A549 (cell line): ENCODE data around the gene BFSP1. TPM values are rescaled to one million over a fixed set of nuclear protein-coding genes. Genes with fewer than 3 reads are reported as not detected.

ENCODE experiments used
- ATAC-seq, 2 experiments: fragments of 200-7000 bp in 1 of 2; fragments of >200 bp in 1 of 2; cut with Nextera tagmentation in 1 of 2; cut with Tn5 transposase in 1 of 2; 3 replicates each; pipeline versions ENCODE4 v1.8.0 to v1.9.1; 2018 to 2020; ENCODE audit warnings: mild to moderate bottlenecking in 1 of 2, moderate library complexity in 1 of 2
- CTCF ChIA-PET: fragments of 300-600 bp; sonication (Branson Sonifier 250); formaldehyde crosslinking; extraction: SDS; loops from one replicate; lab custom pipeline; 2021; ENCODE audit warnings: antibody characterized with exemption, inconsistent platforms; lab: Yijun Ruan, JAX
- POLR2A ChIA-PET: fragments of 350-600 bp; formaldehyde crosslinking; extraction: SDS; loops from one replicate; lab custom pipeline; 2021; ENCODE audit warnings: antibody characterized with exemption, inconsistent platforms; lab: Yijun Ruan, JAX
- DNase-seq, 2 experiments: peaks; one replicate each; pipeline versions ENCODE4 v3.0.0 to v3.0.0-alpha.2; 2011 to 2016; ENCODE audit warnings: low read depth in 1 of 2, low spot score in 1 of 2
- FAIRE-seq: peaks from 2 replicates; lab custom pipeline; 2011; peaks lifted over from hg19 to GRCh38; lab: Jason Lieb, UNC
- H3K27ac ChIP-seq, 2 experiments: fragments of >200 bp; sonication (Bioruptor Twin); formaldehyde crosslinking; 3 replicates each; pipeline ENCODE4 v1.5.1; 2016 to 2017
- H3K4me1 ChIP-seq: fragments of >200 bp; sonication (Bioruptor Twin); formaldehyde crosslinking; 3 replicates; pipeline ENCODE4 v1.6.1; 2016
- H3K4me2 ChIP-seq: fragments of >200 bp; sonication (Bioruptor Twin); formaldehyde crosslinking; 3 replicates; pipeline ENCODE4 v1.6.1; 2016
- H3K4me3 ChIP-seq: fragments of >200 bp; sonication (Bioruptor Twin); formaldehyde crosslinking; 3 replicates; pipeline ENCODE4 v1.5.1; 2016
- H3K9me3 ChIP-seq: fragments of >200 bp; sonication (Bioruptor Twin); formaldehyde crosslinking; 3 replicates; pipeline ENCODE4 v1.6.1; 2016
- CEBPB ChIP-seq, 2 experiments: fragments of >200 bp in 1 of 2; sonication (Bioruptor Twin) in 1 of 2; formaldehyde crosslinking in 1 of 2; IDR thresholded peaks; 2 replicates each; pipeline ENCODE4 v1.6.1; 2012 to 2016
- EP300 ChIP-seq, 2 experiments: fragments of >200 bp; sonication (Bioruptor Twin); formaldehyde crosslinking; IDR thresholded peaks; 2 replicates in 1 of 2; 3 replicates in 1 of 2; pipeline ENCODE4 v1.6.1; 2016 to 2017
- ESRRA ChIP-seq: fragments of 150-350 bp; IDR thresholded peaks from 2 replicates; pipeline ENCODE4 v1.6.1; 2014; ENCODE audit warnings: mild to moderate bottlenecking, low read length, borderline replicate concordance
- HOXA7 ChIP-seq: fragments of 250-450 bp; sonication (Bioruptor Pico); IDR thresholded peaks from 2 replicates; pipeline ENCODE4 v1.5.0; 2020; ENCODE audit warnings: mild to moderate bottlenecking, moderate library complexity
- HOXB5 ChIP-seq: fragments of 250-450 bp; sonication (Bioruptor Pico); IDR thresholded peaks from 2 replicates; pipeline ENCODE4 v1.5.0; 2020; ENCODE audit warnings: mild to moderate bottlenecking, moderate library complexity
- MAFK ChIP-seq: fragments of 450-650 bp; IDR thresholded peaks from 2 replicates; pipeline ENCODE4 v1.6.1; 2014; ENCODE audit not compliant: partially characterized antibody
- NPAS2 ChIP-seq: fragments of 250-450 bp; sonication (Bioruptor Pico); IDR thresholded peaks from 2 replicates; pipeline ENCODE4 v1.8.0; 2022; ENCODE audit warnings: mild to moderate bottlenecking, moderate library complexity, borderline replicate concordance
- PHF8 ChIP-seq: fragments of 200-600 bp; sonication (generic); IDR thresholded peaks from 2 replicates; pipeline ENCODE4 v1.6.1; 2016; ENCODE audit warnings: low read depth, mild to moderate bottlenecking, antibody characterized with exemption, moderate library complexity, borderline replicate concordance
- POLR2AphosphoS2 ChIP-seq: conservative IDR thresholded peaks from 2 replicates; pipeline ENCODE4 v1.6.1; 2012; ENCODE audit warnings: low read length, improper control_type of control experiment, inconsistent platforms
- RAD21 ChIP-seq, 2 experiments: fragments of >200 bp in 1 of 2; sonication (Bioruptor Twin) in 1 of 2; formaldehyde crosslinking in 1 of 2; IDR thresholded peaks in 1 of 2; conservative IDR thresholded peaks in 1 of 2; 2 replicates in 1 of 2; 3 replicates in 1 of 2; pipeline ENCODE4 v1.6.1; 2012 to 2018; ENCODE audit warnings: inconsistent platforms in 1 of 2
- RFX5 ChIP-seq: fragments of 450-650 bp; IDR thresholded peaks from 2 replicates; pipeline ENCODE4 v1.7.1; 2014; ENCODE audit warnings: antibody characterized with exemption, mild to moderate bottlenecking, moderate library complexity
- SREBF2 ChIP-seq: fragments of 450-650 bp; IDR thresholded peaks from 2 replicates; pipeline ENCODE4 v1.6.1; 2014; ENCODE audit warnings: mild to moderate bottlenecking, moderate library complexity
- ZFP36 ChIP-seq: fragments of 450-650 bp; IDR thresholded peaks from 2 replicates; pipeline ENCODE4 v1.6.1; 2014; ENCODE audit warnings: borderline replicate concordance; ENCODE audit not compliant: partially characterized antibody
- ZNF302 ChIP-seq: fragments of 250-450 bp; sonication (Bioruptor Pico); IDR thresholded peaks from 2 replicates; pipeline ENCODE4 v1.9.0; 2021; ENCODE audit warnings: inconsistent platforms, mild to moderate bottlenecking, moderate library complexity
- WGBS: methylation state at CpG from one replicate; pipeline ENCODE4 v1.1.6; 2017; ENCODE audit errors: missing lambda C conversion rate; 5-methylcytosine and 5-hydroxymethylcytosine counted together
- polyA plus RNA-seq, 4 experiments: library from polyadenylated mRNA; depleted of rRNA in 3 of 4; stranded (reverse); fragments of >200 nt; fragmentation: RNase III in 1 of 4; extraction: RNeasy Plus Mini Kit Qiagen cat#74134 plus additional on column Dnase treatment in 1 of 4; gene quantifications; 2 replicates in 3 of 4; 3 replicates in 1 of 4; pipeline ENCODE4 v1.2.3, GENCODE V29; 2011 to 2017
- TF ChIP-seq, protein P1 (sequence below): fragments of >200 bp; sonication (Bioruptor Twin); formaldehyde crosslinking; IDR thresholded peaks from 3 replicates; pipeline ENCODE4 v1.6.1; 2016
- TF ChIP-seq, protein P2 (sequence below): fragments of 150-350 bp; IDR thresholded peaks from 2 replicates; pipeline ENCODE4 v1.6.1; 2014; ENCODE audit warnings: low read depth, mild to moderate bottlenecking, low read length
- TF ChIP-seq, protein P3 (sequence below): IDR thresholded peaks from 2 replicates; pipeline ENCODE4 v1.6.1; 2012
- TF ChIP-seq, protein P4 (sequence below): fragments of 200-600 bp; sonication (generic); IDR thresholded peaks from 2 replicates; pipeline ENCODE4 v1.6.1; 2016; ENCODE audit warnings: antibody characterized with exemption, mild to moderate bottlenecking, moderate library complexity
- TF ChIP-seq, protein P5 (sequence below): IDR thresholded peaks from 2 replicates; pipeline ENCODE4 v1.6.1; 2012
- TF ChIP-seq, protein P6 (sequence below): fragments of 250-450 bp; sonication (Bioruptor Pico); IDR thresholded peaks from 2 replicates; pipeline ENCODE4 v1.5.0; 2020; ENCODE audit warnings: low read depth, mild to moderate bottlenecking, moderate library complexity

The BFSP1 gene
- polyA plus RNA-seq, 2 of the 4 experiments (the other 2 are of a cell fraction): 7.2 to 8.3 TPM

DNA sequence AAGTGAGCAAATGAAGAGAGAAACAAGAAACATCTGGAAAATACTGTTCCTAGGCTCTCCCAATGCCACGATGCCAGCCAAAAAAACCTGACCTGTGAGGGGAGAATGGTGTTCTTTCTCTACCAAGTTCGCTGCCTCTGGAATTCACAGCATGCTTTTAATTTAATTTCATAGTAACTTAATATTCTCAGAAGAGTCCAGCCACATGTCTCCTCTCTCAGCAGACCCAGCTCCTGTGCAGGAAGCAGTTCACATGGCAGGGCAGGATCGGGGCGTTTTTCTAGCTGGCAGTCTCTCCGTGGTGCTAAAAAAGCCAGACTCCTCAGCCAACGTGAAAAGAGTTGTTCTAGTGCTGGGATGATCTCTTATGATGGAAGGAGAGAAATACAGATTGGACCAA, 57.5 kb downstream of the BFSP1 start:
- Histone ChIP-seq H3K4me1 (no peaks in the 10 kb centered on the region), H3K4me3 (no peak overlapping the region), H3K27ac (no peak overlapping the region), H3K4me2 (no peak overlapping the region), H3K9me3 (no peaks in the 10 kb centered on the region)
- ATAC-seq (no peak), DNase-seq (no peak), FAIRE-seq (no peak)
- ChIA-PET CTCF (no interaction called here), POLR2A (interaction anchor here (0.6 kb wide), 1 partner anchor 1181 kb away, joined by 3 read pairs; no protein-coding TSS in a partner anchor)
- WGBS: 39% methylated on average over 6 of the region's 6 CpGs
- TF ChIP-seq SREBF2 (no peak), ESRRA (no peak), CEBPB (IDR thresholded peaks at IDR 0.05) (no peak), ZNF302 (no peak), EP300 (IDR thresholded peaks at IDR 0.05) (no peak), RFX5 (no peak), ZFP36 (no peak), PHF8 (no peak), NPAS2 (CRISPR knock-in tag) (no peak), HOXA7 (CRISPR knock-in tag) (no peak), HOXB5 (CRISPR knock-in tag) (no peak), POLR2AphosphoS2 (no peak), MAFK (no peak), RAD21 (conservative IDR thresholded peaks at IDR 0.05 in 1 of 2, IDR thresholded peaks at IDR 0.05 in 1 of 2) (no peak)
- TF ChIP-seq, protein P1, sequence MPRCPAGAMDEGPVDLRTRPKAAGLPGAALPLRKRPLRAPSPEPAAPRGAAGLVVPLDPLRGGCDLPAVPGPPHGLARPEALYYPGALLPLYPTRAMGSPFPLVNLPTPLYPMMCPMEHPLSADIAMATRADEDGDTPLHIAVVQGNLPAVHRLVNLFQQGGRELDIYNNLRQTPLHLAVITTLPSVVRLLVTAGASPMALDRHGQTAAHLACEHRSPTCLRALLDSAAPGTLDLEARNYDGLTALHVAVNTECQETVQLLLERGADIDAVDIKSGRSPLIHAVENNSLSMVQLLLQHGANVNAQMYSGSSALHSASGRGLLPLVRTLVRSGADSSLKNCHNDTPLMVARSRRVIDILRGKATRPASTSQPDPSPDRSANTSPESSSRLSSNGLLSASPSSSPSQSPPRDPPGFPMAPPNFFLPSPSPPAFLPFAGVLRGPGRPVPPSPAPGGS: no peak
- TF ChIP-seq, protein P2, sequence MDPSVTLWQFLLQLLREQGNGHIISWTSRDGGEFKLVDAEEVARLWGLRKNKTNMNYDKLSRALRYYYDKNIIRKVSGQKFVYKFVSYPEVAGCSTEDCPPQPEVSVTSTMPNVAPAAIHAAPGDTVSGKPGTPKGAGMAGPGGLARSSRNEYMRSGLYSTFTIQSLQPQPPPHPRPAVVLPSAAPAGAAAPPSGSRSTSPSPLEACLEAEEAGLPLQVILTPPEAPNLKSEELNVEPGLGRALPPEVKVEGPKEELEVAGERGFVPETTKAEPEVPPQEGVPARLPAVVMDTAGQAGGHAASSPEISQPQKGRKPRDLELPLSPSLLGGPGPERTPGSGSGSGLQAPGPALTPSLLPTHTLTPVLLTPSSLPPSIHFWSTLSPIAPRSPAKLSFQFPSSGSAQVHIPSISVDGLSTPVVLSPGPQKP: no peak
- TF ChIP-seq, protein P3, sequence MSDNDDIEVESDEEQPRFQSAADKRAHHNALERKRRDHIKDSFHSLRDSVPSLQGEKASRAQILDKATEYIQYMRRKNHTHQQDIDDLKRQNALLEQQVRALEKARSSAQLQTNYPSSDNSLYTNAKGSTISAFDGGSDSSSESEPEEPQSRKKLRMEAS: no peak
- TF ChIP-seq, protein P4, sequence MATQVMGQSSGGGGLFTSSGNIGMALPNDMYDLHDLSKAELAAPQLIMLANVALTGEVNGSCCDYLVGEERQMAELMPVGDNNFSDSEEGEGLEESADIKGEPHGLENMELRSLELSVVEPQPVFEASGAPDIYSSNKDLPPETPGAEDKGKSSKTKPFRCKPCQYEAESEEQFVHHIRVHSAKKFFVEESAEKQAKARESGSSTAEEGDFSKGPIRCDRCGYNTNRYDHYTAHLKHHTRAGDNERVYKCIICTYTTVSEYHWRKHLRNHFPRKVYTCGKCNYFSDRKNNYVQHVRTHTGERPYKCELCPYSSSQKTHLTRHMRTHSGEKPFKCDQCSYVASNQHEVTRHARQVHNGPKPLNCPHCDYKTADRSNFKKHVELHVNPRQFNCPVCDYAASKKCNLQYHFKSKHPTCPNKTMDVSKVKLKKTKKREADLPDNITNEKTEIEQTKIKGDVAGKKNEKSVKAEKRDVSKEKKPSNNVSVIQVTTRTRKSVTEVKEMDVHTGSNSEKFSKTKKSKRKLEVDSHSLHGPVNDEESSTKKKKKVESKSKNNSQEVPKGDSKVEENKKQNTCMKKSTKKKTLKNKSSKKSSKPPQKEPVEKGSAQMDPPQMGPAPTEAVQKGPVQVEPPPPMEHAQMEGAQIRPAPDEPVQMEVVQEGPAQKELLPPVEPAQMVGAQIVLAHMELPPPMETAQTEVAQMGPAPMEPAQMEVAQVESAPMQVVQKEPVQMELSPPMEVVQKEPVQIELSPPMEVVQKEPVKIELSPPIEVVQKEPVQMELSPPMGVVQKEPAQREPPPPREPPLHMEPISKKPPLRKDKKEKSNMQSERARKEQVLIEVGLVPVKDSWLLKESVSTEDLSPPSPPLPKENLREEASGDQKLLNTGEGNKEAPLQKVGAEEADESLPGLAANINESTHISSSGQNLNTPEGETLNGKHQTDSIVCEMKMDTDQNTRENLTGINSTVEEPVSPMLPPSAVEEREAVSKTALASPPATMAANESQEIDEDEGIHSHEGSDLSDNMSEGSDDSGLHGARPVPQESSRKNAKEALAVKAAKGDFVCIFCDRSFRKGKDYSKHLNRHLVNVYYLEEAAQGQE: no peak
- TF ChIP-seq, protein P5, sequence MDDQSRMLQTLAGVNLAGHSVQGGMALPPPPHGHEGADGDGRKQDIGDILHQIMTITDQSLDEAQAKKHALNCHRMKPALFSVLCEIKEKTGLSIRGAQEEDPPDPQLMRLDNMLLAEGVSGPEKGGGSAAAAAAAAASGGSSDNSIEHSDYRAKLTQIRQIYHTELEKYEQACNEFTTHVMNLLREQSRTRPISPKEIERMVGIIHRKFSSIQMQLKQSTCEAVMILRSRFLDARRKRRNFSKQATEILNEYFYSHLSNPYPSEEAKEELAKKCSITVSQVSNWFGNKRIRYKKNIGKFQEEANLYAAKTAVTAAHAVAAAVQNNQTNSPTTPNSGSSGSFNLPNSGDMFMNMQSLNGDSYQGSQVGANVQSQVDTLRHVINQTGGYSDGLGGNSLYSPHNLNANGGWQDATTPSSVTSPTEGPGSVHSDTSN: no peak
- TF ChIP-seq, protein P6, sequence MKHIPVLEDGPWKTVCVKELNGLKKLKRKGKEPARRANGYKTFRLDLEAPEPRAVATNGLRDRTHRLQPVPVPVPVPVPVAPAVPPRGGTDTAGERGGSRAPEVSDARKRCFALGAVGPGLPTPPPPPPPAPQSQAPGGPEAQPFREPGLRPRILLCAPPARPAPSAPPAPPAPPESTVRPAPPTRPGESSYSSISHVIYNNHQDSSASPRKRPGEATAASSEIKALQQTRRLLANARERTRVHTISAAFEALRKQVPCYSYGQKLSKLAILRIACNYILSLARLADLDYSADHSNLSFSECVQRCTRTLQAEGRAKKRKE (CRISPR knock-in tag): no peak
